ENCODE results near the gene USHBP1. TPM values are rescaled to one million over a fixed set of nuclear protein-coding genes. Genes with fewer than 3 reads are reported as not detected.
A peak's percentile ranks its signal among the peaks of the same experiment; 100 is the strongest.

Gene USHBP1
- total RNA-seq, 1 donor from 2014 or later: 54.2 TPM

DNA sequence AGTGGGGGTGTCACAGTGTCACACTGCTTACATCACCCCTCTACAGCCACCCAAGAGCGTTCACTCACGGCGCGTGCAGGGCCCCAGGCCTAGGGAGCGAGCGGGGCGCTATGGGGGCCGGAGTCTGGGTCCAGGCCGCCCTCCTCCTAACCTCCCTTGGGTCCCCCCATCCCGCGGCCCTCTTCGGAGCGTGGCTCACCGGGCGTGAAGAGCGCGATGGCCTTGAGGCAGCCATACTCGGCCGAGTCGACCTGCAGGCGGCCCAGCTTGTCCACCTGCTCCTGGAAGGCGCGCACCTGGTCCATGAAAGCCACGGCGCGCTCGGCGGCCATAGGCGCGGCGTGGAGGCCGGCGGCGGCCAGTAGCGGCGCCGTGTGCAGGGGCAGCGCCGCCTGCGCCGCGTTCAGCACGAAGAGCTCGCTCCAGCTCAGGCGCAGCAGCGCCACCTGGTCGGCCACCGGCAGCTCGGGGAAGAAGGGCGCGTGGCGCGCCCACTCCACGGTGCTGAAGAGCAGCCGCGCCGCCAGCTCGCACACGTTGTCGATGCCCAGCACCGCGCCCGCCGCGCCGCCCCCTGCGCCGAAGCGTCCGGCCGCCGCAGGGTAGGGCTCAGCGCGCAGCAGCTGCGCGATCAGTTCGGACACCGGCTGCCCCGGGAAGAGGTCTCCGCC, 29.1 kb downstream of the USHBP1 start:
- peak; percentile 70 for DNase-seq (ENCODE audit: low spot score)
- Mint-ChIP-seq H3K27ac (ENCODE audit: unreplicated experiment) (no peak overlapping the region), H3K4me3 (ENCODE audit: unreplicated experiment) (peak overlapping the region; percentile 37)

DNA sequence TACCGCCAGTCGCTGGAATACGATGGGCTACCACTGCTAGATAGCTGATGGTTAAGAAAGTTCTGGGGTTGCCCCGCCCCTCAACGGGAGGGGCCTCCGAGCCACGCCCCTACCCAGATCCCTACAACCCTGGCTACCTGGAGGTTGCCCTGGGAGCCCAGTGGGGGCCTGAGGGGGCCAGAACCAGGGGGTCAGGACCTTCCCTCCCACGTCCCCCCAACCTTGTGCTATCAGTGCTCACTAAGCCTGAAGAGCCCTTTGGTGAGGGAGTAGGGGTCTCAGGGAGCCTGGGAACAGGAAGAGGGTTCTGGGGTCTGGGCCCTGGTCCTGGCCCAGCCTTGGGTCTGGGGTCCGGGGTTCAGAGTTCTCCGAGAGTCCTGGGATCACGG, 29.6 kb downstream of the USHBP1 start:
- peak; percentile 42 for DNase-seq (ENCODE audit: low spot score)
- Mint-ChIP-seq H3K4me1 (ENCODE audit: unreplicated experiment) (peaks cover 10% of the 10 kb centered on the region), H3K4me3 (ENCODE audit: unreplicated experiment) (peak overlapping the region; percentile 37), H3K27me3 (ENCODE audit: unreplicated experiment) (peaks cover 4% of the 10 kb centered on the region), H3K27ac (ENCODE audit: unreplicated experiment) (no peak overlapping the region), H3K36me3 (ENCODE audit: low read depth, unreplicated experiment) (peaks cover 10% of the 10 kb centered on the region), H3K9me3 (ENCODE audit: unreplicated experiment) (no peaks in the 10 kb centered on the region)
- TF ChIP-seq, protein P1, sequence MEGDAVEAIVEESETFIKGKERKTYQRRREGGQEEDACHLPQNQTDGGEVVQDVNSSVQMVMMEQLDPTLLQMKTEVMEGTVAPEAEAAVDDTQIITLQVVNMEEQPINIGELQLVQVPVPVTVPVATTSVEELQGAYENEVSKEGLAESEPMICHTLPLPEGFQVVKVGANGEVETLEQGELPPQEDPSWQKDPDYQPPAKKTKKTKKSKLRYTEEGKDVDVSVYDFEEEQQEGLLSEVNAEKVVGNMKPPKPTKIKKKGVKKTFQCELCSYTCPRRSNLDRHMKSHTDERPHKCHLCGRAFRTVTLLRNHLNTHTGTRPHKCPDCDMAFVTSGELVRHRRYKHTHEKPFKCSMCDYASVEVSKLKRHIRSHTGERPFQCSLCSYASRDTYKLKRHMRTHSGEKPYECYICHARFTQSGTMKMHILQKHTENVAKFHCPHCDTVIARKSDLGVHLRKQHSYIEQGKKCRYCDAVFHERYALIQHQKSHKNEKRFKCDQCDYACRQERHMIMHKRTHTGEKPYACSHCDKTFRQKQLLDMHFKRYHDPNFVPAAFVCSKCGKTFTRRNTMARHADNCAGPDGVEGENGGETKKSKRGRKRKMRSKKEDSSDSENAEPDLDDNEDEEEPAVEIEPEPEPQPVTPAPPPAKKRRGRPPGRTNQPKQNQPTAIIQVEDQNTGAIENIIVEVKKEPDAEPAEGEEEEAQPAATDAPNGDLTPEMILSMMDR (IDR thresholded peaks at IDR 0.05; ENCODE audit: unreplicated experiment): no peak

More for the DNA sequence above, 29.1 kb downstream of the USHBP1 start:
- Mint-ChIP-seq H3K9me3 (ENCODE audit: unreplicated experiment) (no peaks in the 10 kb centered on the region), H3K27me3 (ENCODE audit: unreplicated experiment) (peaks cover 4% of the 10 kb centered on the region), H3K36me3 (ENCODE audit: low read depth, unreplicated experiment) (peaks cover 10% of the 10 kb centered on the region), H3K4me1 (ENCODE audit: unreplicated experiment) (peaks cover 10% of the 10 kb centered on the region)
- TF ChIP-seq, protein P1 (IDR thresholded peaks at IDR 0.05; ENCODE audit: unreplicated experiment): no peak

DNA sequence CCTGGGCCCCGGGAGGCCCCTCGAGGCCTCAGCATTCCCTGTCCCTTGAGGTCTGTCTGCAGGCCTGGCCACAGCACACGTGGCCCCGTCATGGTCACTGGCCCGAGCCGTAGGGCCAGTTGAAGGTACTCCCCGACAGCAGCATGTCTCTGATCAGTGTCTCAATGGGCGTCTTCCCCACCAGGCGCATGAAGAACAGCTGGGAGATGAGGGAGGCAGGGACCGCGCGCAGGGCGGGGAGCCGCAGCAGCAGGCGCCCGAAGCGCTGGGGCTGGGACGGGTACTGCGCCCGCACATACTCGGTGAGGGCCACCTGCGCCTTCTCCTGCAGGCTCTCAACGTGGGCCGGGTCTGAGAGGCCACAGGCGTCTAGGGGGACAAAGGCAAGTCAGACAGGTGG, 32.3 kb downstream of the USHBP1 start:
- no peak overlapping the region for H3K4me3 Mint-ChIP-seq (ENCODE audit: unreplicated experiment)
- H3K36me3 Mint-ChIP-seq (ENCODE audit: low read depth, unreplicated experiment): no peaks in the 10 kb centered on the region
- H3K9me3 Mint-ChIP-seq (ENCODE audit: unreplicated experiment): no peaks in the 10 kb centered on the region
- DNase-seq (ENCODE audit: low spot score): no peak
- TF ChIP-seq, protein P1 (IDR thresholded peaks at IDR 0.05; ENCODE audit: unreplicated experiment): no peak
- H3K4me1 Mint-ChIP-seq (ENCODE audit: unreplicated experiment): peaks cover 6% of the 10 kb centered on the region
- peaks cover 4% of the 10 kb centered on the region for H3K27me3 Mint-ChIP-seq (ENCODE audit: unreplicated experiment)
- H3K27ac Mint-ChIP-seq (ENCODE audit: unreplicated experiment): no peak overlapping the region

DNA sequence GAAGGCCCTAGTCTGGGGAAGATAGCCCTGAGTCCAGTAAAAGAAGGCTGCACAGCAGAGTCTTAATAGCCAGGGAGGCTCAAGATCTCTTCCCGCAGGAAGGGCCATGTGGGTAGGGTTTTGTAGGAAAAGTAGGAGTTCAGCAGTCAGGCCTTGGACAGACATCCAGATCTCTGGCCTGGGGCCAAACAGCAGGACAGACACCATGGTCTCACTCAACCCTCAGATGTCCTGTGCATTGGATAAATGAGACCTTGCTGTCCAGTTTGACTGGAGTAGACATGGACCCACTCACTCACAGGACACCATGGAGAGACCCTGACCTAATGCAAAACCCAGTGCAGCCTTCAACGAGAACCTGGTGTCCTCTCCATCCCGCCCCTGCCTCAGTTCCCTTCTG, 34.7 kb downstream of the USHBP1 start:
- H3K4me3 Mint-ChIP-seq (ENCODE audit: unreplicated experiment): no peak overlapping the region
- peaks cover 4% of the 10 kb centered on the region for H3K27me3 Mint-ChIP-seq (ENCODE audit: unreplicated experiment)
- DNase-seq (ENCODE audit: low spot score): no peak
- H3K4me1 Mint-ChIP-seq (ENCODE audit: unreplicated experiment): peaks cover 3% of the 10 kb centered on the region
- H3K27ac Mint-ChIP-seq (ENCODE audit: unreplicated experiment): no peak overlapping the region
- no peaks in the 10 kb centered on the region for H3K9me3 Mint-ChIP-seq (ENCODE audit: unreplicated experiment)
- TF ChIP-seq, protein P1 (IDR thresholded peaks at IDR 0.05; ENCODE audit: unreplicated experiment): no peak
- no peaks in the 10 kb centered on the region for H3K36me3 Mint-ChIP-seq (ENCODE audit: low read depth, unreplicated experiment)

DNA sequence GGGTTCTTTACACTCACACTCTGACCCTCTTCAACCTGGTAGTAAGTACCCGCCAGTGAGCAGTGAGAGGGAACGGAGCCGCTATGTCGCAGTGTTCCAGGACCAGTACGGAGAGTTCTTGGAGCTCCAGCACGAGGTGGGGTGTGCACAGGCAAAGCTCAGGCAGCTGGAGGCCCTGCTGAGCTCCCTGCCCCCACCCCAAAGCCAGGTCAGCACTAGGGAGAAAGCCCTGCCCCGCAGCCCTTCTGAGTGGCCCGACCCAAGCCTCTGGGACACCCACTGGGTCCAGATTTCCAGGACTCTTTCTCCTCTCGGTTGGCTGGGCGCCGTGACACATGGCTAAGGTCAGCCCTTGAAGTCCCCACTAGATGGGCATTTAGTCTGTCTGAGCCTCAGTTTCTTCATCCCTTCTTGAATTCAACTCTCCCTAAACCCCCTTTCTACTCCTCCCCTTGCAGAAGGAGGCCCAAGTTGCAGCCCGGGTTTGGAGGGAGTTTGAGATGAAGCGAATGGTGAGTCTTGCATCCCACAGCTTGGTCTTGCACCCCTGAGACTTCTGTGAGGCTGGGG, 36.7 kb downstream of the USHBP1 start:
- Mint-ChIP-seq H3K27me3 (ENCODE audit: unreplicated experiment) (peaks cover 4% of the 10 kb centered on the region), H3K36me3 (ENCODE audit: low read depth, unreplicated experiment) (no peaks in the 10 kb centered on the region), H3K4me1 (ENCODE audit: unreplicated experiment) (peaks cover 3% of the 10 kb centered on the region), H3K9me3 (ENCODE audit: unreplicated experiment) (no peaks in the 10 kb centered on the region), H3K4me3 (ENCODE audit: unreplicated experiment) (no peak overlapping the region), H3K27ac (ENCODE audit: unreplicated experiment) (no peak overlapping the region)
- DNase-seq (ENCODE audit: low spot score): no peak
- TF ChIP-seq, protein P1 (IDR thresholded peaks at IDR 0.05; ENCODE audit: unreplicated experiment): no peak

Measured in endothelial cell (in vitro differentiated cells).